Measurements from ENCODE around the gene ADSS1.
"Not testable (repeated sequence)": the region's sequence is repeated elsewhere in the genome, so short reads cannot be mapped to it uniquely, and the experiment has no call there.

ADSS1 gene

DNA sequence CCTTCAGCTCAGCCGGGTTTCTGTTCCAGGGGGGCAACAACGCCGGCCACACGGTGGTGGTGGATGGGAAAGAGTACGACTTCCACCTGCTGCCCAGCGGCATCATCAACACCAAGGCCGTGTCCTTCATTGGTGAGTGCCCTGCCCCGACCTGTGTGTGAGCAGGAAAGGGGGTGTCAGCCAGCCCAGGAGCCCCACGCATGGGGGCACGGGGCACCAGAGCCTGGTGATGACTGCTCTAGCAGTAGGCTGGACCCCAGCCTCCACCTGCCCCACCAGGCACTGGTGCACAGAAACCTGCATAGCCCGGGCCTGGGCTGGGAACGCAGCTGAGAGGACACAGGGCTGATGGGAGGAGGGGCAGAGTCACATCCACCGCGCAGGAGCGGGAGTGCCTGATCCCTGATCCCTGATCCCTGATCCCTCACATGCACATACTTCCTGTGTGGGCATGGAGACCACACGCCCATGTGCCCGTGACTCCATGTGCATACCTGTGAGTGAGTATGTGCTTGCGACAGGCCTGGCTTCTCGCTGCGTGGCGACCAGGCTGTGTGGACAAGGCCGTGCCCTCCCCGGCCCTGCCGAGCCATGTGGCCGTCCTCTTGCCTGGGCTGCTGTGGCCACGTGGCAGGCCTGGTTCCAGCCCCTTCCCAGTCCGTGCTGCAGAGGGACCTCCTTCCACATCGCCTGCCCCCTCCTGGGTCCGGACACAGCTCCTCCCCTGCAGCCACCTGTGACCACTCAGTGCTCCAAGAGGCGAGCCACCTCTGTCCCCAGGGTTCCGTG, 11.2 kb downstream of the ADSS1 start:
- no peak for DNase-seq

DNA sequence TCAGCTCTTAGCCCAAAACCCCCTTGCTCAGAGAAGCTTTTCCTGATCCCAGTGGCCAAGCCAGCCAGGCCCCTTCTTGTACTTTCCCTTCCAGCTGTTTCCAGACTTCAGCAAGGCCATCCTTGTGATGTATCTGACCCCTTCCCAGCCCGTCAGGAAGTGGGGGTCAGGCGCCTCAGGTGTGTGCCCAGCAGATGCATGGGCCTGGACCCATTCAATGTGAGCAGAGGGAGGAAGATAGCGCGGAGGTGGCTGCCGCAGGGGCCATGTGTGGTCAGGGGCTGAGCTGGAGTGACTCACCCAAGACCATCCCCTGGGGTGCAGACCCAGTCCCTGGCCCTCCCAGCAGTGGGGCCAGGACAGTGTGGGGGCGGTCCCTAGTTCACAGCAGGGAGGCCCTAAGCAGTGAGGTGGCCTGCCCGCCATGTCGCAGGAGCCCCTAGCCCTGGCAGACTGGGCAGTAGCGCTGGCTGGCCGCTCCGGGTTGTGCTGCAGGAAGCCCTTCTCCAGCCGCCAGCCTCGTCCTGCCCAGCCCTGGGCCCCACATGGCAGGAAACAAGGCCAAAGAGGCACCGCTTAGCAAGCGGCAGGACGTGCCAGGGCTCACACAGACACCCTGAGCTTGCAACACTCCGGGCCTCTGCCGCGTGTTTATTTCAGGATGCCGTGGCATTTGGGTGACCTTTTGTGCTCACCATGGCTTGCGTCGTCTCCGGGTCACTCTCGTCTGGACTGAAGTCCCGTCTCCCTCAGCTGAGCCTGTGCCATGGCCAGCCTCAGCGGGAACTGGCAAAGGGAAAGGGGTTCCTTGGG, 12.0 kb downstream of the ADSS1 start:
- peak; percentile 87 for DNase-seq

DNA sequence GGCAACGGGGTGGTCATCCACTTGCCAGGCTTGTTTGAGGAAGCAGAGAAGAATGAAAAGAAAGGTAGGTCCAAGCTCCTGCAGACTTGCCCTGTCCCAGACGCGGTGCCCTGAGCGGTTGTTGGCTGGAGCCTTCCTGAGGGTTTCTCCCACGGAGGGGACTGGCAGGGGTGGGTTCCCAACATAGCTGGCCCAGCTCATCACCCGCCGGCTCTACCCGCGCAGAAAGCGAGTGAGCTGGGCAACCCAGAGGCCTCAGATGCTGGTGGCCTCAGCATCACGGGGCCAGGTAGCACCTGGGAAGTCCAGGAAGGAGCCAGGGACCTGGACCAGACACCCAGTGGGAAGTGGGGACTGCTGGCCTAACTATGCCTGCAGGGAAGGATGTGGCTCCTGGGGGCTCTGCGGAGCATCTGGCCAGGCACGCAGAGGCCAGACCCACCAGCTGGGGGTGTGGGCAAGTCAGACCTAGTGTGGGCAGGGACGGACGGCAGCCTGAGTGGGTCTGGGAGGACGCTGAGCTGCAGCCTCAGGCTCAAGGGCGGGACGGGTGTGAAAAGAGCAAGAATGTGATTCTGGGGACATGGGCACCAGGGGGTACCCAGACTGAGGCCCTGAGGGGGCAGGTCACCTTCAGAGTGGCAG, 14.5 kb downstream of the ADSS1 start:
- no peak for DNase-seq

DNA sequence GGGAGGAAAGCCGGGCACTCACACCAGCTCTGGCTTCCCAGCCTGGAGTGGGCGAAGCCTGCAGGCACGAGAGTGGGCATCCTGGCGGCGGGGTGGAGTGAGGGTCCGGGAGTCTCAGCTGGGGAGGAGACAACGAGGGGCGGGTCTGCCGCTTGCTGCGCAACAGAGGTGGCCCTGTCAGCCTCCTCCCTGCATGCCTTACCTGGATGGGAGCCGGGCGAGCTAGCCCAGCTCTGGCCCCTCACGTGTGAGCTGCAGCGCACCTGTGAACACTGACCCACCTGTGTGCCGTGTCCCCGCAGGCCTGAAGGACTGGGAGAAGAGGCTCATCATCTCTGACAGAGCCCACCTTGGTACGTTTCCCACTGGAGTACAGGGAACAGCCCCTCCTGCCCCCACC, 15.0 kb downstream of the ADSS1 start:
- DNase-seq, result no peak

DNA sequence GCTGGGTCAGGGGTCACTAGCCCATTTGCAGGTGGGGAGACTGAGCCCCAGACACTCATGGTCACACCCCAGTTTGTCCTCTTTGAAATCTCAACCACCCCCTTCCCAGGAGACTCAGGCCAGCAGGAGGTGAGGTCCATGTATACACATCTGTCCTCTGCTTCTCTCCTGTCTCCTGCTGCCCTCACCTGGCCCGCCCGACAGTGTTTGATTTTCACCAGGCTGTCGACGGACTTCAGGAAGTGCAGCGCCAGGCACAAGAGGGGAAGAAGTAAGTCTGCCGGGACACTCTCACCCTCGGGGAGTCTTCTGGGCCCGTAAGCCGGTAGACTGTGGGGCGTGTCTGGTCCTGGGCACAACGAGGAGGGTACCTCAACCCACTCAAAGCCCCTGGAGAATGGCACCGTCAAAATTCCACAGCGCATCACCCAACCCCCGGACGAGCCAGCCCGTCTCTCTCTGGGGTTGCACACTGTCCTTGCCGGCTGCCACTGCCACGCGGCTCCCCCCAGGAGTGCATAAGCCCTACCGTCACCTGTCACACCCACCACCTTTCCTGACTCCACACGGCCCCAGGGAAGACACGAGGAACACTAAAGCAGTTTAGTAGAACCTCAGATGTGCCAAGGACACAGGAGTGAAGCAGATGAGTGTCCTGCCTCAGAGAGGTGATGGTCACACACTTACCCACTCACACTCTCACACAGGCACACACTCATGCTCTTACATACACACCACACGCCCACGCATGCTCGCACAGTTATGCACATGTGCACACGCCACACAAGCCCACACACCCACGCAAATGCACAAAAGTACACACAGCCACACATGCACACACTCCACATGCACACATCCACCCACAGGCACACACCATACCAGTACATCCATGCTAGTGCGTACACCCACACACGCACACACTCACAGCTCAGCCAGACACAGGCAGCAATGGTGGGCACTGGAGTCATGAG, 15.8 kb downstream of the ADSS1 start:
- DNase-seq, result no peak

DNA sequence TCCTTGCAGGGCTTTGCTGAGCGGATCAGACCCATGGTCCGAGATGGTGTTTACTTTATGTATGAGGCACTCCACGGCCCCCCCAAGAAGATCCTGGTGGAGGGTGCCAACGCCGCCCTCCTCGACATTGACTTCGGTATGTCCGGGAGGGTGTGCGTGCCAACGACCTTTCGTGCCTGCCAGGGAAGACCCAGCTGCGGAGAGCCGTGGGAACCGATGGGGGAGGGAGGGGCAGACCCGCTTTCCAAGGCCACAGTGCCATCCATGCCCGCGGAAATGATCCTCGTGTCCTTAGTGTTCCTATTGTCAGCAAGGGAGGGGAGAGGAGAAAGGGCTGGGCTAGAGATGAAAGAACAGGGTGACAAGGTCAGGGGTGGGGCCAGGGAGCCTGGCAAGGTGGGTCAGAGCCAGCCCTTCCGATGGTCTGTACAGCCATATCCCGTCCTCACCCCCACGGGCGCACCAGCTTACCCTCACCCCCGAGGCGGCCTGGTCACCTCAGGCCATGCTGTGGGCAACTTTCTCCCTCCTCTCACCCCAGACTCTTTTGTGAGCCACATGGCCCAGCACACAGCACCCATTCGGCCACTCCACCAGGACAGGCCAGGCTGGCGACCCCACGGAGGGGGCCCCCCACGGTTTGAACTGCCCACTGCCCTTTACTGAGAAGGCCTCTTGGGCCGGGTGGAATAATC, 17.2 kb downstream of the ADSS1 start:
- no peak for DNase-seq

DNA sequence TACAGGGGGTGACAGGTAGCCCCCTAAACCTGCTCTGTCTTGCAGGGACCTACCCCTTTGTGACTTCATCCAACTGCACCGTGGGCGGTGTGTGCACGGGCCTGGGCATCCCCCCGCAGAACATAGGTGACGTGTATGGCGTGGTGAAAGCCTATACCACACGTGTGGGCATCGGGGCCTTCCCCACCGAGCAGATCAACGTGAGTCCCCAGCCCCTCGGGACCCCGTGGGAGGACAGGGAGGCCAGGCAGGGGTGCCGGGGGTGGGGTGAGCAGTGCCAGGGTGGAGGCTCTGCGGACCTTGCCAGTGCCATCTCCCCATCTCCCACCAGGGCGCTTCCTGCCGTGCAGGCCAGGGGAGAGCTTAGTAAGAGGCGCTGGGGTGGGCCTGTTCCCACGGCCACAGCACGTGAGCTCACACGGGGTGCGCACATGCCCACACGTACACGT, 17.8 kb downstream of the ADSS1 start:
- DNase-seq, result no peak

DNA sequence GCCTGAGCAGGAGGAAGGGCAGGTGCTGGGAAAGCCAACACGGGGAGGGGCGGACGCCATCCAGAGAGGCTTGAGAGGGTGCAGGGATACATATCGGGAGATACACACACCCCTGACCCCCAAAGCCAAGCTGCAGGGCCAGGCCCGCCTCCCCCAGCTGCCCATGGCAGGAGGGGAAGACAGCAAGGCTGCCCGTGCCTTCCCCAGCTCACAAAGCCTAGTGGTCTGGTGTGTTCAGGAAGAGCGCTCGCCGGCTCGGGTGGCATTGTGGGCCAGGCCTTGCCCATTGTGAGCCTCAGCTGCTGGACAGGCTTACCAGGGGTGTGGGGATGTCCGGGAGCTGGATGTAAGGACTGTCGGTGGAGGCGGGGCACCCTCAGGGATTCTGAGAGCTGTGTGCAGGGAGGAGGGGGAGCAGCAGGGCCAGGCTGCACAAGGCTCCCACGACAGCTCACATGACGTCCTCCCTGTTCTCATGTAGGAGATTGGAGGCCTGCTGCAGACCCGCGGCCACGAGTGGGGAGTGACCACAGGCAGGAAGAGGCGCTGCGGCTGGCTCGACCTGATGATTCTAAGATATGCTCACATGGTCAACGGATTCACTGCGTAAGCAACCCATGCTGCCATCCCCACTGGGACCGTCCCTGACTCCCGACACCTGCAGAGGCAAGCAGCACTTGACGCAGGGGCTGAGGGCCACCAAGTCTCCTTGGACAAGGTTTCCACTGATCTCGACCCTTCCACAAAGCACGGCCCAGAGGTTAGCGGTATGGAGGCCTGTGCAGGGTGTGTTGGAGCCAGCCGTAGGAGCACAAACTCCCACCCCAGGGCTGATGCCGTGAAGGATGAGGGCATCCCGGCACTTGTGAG, 18.8 kb downstream of the ADSS1 start:
- no peak for DNase-seq

DNA sequence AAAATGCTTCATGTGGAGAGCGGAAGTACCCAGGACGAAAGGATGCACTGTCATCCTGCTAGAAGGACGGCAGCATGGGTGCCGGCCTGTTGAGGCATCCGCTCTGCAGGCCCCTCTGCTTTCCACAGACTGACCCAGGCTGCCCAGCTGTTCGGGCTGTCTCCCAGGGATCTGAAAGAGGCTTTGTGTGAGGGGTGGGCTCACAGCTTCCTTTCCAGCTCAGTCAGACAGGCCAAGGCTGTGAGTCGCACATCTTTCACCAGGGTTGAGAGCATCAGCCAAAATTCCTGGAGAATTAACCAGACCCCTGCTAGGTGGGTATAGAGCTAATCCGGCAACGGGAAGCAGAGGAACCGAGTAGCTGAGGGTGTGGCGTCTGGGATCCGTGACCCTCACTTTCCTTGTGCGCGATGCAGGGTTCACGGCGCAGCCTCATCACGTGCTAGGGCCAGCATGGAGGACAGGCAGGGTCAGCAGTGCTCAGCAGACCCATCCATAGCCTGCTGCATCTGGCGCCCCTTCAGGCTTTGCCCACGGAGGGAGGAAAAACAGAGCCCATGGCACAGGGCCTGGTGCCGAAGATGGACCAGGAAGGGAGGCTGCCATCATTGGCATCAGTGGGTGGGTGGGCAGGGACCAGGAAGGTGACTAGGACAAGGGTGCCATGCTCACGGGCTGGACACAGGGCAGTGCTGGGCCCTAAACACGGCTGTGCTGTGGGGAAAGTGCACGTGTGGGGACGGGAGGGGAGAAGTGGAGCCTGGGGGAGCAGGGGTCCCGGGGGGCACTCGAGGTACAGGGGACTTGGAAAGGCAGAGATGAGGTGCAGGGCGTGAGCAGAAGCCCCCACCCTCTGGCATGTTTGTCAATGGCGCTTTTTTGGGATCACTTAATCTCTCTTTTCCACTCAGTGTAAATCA, 19.7 kb downstream of the ADSS1 start:
- no peak for DNase-seq

DNA sequence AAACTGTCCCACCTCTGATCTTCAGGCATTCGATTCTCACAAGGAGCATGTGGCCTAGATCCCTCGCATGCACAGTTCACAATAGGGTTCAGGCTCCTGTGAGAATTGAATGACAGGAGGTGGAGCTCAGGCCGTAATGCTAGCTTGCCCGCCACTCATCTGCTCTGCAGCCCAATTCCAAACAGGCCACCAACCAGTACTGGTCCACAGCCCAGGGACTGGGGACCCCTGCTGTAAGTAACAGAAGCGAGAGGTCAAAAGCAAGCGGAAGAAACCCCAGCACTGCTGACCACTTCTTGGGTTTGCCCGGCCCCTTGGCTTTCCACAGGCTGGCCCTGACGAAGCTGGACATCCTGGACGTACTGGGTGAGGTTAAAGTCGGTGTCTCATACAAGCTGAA, 20.5 kb downstream of the ADSS1 start:
- no peak for DNase-seq

DNA sequence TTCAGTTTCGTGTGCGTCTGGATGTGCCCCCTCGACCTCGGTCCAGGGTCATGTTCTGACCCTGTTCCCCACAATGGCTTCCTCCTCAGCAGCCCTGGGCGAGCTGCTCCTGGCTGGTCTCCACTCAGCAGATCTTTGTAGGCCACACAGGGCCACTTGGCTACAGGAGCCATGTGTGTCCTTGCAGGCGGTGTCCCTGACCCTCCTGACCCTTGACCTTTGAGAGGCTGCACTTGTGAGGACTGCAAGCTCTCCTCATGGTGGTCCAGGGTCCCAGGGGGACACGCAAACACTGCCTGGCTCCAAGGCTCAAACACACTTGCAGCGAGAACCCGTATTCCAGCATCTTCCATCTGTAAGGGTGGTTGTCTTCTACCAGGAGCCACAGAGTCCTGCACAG, 21.4 kb downstream of the ADSS1 start:
- no peak for DNase-seq

DNA sequence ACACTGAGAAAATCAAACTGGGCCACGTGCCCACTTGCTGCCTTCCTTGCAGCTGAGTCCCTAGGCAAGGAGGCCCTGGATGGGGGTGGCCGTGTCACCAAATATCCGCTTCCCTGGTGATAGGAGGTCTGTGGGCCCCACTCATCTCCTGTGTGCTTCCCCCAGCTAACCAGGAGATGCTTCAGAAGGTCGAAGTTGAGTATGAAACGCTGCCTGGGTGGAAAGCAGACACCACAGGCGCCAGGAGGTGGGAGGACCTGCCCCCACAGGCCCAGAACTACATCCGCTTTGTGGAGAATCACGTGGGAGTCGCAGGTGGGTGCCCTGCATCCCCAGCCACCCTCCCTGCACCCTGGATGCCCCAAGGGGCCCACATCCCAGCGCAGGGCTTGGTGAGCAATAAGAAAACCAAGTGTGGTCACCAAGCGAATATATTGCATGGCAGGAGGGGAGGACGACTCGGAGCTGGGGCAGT, 22.1 kb downstream of the ADSS1 start:
- no peak for DNase-seq

DNA sequence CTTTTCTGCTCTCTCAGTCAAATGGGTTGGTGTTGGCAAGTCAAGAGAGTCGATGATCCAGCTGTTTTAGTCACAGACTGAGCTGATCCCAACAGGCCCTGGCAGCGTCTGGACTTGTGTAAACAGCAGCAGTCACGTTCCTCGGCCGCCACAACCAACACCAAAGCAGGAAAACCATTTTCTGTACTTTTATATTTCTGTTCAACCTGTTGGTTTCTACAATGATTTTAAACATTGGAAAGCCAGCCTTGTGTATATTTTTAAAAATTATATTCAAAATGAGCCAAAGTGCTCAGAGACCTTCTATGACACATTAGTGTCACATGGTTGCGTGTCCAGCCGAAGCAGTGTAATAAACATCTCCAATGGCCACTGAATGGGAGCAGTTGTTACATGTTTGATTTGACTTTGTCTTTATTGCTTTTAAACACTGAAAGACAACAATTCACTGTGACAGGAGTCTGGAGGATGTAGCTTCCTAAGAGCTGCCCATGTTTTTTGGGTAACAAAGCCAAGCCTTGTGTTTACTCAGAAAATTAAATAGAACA, 23.0 kb downstream of the ADSS1 start:
- DNase-seq, result no peak

DNA sequence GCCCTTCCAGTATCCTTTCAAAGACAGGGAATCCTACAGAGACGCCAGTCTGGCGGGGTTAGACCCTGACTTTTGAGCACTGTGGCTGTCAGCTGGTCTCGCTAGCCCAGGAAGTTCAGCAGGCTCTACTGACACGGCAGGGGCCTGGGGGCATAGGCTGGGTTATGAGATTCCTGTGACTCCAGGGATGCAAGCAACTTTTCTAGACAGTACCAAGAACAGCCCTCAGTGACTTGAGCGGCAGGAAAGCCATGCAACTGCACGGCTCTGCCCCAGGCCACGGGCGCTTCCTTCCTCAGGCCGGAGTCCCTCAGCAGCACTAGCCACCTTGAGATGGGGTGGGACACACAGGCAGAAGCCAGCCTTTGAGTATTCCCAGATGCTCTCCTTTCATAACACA, 23.8 kb downstream of the ADSS1 start:
- DNase-seq, result no peak

DNA sequence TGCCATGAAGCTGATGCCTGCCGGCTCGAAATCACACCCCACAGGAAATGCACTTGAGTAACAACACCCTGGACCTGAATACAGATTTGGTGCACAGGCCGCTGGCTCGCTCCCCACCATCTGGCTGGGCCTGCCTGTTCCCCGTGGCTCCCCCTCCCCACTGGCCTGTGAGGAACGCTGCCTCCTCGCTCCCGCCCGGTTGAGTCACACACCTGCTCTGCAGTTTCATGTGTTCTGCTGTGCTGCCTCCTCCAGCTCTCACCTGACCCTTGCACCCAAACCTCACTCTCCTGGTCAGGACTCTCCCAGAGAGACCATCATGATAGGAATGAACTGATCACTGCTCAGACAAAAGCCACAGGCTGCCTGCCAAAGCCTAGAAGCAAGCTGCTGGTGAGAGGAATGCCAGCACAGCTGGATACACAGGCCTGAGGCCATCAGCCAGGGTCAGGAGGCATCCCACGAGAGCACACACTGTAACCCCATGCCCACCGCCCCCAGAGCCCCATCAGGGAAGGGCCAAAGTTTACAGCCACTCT, 25.2 kb downstream of the ADSS1 start:
- DNase-seq, result no peak

DNA sequence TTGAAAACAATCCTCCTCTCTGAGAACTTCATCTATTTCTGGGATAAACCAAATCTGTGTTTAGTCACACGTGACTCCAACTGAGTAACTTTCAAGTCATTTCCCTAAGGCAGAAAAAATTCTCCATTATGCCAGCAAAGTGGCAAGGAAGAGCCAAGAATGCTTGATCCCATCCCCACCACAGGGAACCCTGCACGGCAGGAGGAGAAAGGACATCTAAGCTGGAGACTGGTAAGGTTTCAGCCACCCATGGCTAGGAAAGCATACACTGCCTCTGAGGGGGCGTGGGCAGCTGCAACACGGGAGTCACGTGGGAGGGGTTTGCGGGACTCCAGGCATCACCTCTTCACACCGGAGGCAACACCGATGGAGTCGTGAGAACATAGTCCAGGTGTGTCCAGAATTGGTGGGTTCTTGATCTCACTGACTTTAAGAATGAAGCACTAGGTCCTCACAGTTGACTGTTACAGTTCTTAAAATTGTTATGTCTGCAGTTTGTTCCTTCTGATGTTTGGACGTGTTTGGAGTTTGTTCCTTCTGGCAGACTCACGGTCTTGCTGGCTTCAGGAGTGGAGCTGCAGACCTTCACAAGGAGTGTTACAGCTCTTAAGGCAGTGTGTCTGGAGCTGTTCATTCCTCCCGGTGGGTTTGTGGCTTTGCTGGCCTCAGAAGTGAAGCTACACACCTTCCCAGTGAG, 26.2 kb downstream of the ADSS1 start:
- DNase-seq, result no peak

DNA sequence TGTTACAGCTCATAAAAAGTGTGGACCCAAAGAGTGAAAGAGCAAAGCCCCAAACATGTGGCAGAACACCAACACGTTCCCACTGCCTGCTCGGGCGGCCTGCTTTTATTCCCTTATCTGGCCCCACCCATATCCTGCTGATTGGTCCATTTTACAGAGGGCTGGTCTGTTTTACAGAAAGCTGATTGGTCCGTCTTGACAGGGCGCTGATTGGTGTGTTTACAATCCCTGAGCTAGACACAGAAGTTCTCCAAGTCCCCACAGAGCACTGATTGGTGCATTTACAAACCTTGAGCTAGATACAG, 26.7 kb downstream of the ADSS1 start:
- not testable (repeated sequence) for DNase-seq

Data from inflammatory macrophage treated with lipopolysaccharide for 4 hours (primary cell).